Glutamatergic neuron (in vitro differentiated cells): Measurements from ENCODE around the gene HOXB2. TPM values are rescaled to one million over a fixed set of nuclear protein-coding genes. Genes with fewer than 3 reads are reported as not detected.

Experiments
- DNase-seq: peaks from one replicate; pipeline ENCODE4 v3.0.0; 2022
- H3K27ac Mint-ChIP-seq: one replicate; pipeline ENCODE4 v1.8.0; 2020; ENCODE audit warnings: mild to moderate bottlenecking, mixed read lengths, inconsistent platforms; ENCODE audit not compliant: unreplicated experiment
- H3K27me3 Mint-ChIP-seq: one replicate; pipeline ENCODE4 v1.8.0; 2020; ENCODE audit warnings: mild to moderate bottlenecking, moderate library complexity, mixed read lengths, inconsistent platforms; ENCODE audit not compliant: unreplicated experiment
- H3K36me3 Mint-ChIP-seq: one replicate; pipeline ENCODE4 v1.8.0; 2020; ENCODE audit warnings: mild to moderate bottlenecking, mixed read lengths, inconsistent platforms; ENCODE audit not compliant: unreplicated experiment
- H3K4me1 Mint-ChIP-seq: one replicate; pipeline ENCODE4 v1.8.0; 2020; ENCODE audit warnings: mild to moderate bottlenecking, low read depth, mixed read lengths, inconsistent platforms; ENCODE audit not compliant: unreplicated experiment
- H3K4me3 Mint-ChIP-seq: one replicate; pipeline ENCODE4 v1.8.0; 2020; ENCODE audit warnings: mild to moderate bottlenecking, mixed read lengths, inconsistent platforms; ENCODE audit not compliant: unreplicated experiment
- H3K9me3 Mint-ChIP-seq: one replicate; pipeline ENCODE4 v1.8.0; 2020; ENCODE audit warnings: mild to moderate bottlenecking, moderate library complexity, mixed read lengths, inconsistent platforms; ENCODE audit not compliant: unreplicated experiment
- total RNA-seq: library from RNA; stranded (reverse); fragmentation: NEBNext Ultra II Directional; extraction: Animal tissue kit (Norgen Biotek cat#: 25700); gene quantifications from one replicate; pipeline ENCODE4 v1.2.1, GENCODE V29; 2021; ENCODE audit not compliant: unreplicated experiment
- TF ChIP-seq, protein P1 (sequence below): fragments of 200-600 bp; sonication (generic); IDR thresholded peaks from one replicate; pipeline ENCODE4 v1.5.0; 2021; ENCODE audit not compliant: partially characterized antibody, unreplicated experiment

The HOXB2 gene
- total RNA-seq, 1 donor from 2014 or later: 12.7 TPM

DNA sequence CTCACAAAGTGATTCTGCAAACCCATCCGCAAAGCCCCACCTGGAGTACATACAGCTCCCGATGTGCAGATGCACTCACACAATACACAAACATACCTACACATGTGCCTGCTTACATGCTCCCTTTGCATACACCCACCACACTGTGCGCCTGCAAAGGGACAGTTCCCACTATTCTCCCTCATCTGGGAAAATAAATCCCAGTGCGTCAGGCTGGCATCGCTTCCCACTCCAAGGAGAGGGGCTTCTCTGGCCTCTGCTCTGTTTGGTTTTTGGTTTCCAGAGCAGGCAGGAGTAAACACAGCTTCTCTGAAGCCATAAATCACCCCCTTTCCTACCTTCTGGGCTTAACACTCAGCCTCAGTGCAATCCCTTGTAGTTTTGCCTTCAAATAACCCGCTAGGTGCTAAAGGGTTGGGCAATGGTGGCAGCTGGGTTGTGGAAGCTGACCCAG is 18.5 kb upstream of the HOXB2 start:
- Mint-ChIP-seq H3K36me3 (no peaks in the 10 kb centered on the region), H3K4me3 (peak overlapping the region; percentile 26)
- DNase-seq: no peak

DNA sequence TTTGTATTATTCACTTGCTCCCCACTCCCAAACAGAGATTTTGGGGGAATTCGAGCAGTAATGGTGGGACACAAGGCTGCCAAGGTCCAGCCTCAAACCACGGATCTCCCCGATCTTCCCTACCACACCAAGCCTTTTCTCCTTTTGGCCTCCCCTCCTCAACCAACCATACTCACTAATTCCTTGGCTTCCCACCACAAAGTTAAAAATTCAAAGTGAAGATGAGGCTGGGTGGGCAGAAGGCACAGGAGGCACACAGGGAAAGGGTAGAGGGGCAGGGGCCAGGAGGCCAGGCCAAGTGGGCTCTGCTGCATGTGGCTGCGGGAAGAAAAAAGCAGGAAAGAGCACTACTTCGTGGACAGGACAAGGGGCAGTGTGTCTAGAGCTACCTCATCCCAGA is 18.0 kb upstream of the HOXB2 start:
- Mint-ChIP-seq H3K9me3 (peaks cover 6% of the 10 kb centered on the region), H3K36me3 (no peaks in the 10 kb centered on the region), H3K4me3 (no peak overlapping the region), H3K27ac (no peak overlapping the region), H3K27me3 (peaks cover 39% of the 10 kb centered on the region), H3K4me1 (peaks cover 3% of the 10 kb centered on the region)
- TF ChIP-seq, protein P1, sequence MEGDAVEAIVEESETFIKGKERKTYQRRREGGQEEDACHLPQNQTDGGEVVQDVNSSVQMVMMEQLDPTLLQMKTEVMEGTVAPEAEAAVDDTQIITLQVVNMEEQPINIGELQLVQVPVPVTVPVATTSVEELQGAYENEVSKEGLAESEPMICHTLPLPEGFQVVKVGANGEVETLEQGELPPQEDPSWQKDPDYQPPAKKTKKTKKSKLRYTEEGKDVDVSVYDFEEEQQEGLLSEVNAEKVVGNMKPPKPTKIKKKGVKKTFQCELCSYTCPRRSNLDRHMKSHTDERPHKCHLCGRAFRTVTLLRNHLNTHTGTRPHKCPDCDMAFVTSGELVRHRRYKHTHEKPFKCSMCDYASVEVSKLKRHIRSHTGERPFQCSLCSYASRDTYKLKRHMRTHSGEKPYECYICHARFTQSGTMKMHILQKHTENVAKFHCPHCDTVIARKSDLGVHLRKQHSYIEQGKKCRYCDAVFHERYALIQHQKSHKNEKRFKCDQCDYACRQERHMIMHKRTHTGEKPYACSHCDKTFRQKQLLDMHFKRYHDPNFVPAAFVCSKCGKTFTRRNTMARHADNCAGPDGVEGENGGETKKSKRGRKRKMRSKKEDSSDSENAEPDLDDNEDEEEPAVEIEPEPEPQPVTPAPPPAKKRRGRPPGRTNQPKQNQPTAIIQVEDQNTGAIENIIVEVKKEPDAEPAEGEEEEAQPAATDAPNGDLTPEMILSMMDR: no peak
- no peak for DNase-seq

More for the DNA sequence above, 18.5 kb upstream of the HOXB2 start:
- TF ChIP-seq, protein P1: no peak
- peaks cover 3% of the 10 kb centered on the region for H3K4me1 Mint-ChIP-seq
- peaks cover 38% of the 10 kb centered on the region for H3K27me3 Mint-ChIP-seq
- no peak overlapping the region for H3K27ac Mint-ChIP-seq
- peaks cover 7% of the 10 kb centered on the region for H3K9me3 Mint-ChIP-seq

DNA sequence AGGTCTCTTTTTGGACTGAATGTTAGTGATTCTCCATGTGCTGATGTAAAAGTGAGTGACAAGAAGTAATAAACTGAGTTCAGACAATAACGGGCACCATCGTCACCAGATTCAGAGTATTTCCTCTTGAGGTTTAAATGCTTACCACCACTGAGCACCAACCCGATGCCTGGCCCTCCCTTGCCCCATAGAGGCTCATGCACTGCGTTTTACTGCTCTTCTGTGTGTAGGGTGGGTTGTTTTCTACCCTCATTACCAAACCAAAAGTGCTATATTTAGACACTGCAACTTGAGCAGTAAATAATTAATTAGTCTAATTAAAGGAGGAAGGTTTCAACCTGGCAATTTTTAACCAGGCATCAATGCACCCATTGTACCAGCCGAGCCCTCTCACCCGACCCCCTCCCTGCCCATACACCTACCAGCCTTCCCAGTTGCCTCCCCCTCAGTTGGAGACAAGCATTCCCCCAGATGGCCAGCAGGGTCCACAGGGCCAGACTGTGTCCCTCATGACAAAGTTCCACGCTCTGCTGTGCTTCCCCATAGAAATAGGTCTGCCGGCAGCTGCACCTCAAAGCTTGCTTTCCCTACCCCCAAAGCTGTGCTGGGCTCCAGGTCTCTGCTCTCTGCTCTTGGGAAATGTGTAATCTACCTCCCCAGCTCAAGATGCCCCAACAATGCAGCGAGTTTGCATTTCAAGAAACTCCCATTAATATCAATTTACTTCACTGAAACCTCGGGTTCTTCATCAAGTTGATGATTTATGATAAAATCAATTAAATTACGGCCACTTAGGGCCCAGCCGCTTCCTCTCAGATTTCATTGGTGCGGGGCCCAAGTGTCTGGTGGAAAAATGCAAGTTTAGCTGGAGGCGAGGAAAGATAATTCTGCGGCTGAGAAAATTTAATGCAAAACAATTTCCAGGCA is 17.2 kb upstream of the HOXB2 start:
- H3K27ac Mint-ChIP-seq: no peak overlapping the region
- TF ChIP-seq, protein P1: peak; percentile 16
- H3K4me3 Mint-ChIP-seq: no peak overlapping the region

DNA sequence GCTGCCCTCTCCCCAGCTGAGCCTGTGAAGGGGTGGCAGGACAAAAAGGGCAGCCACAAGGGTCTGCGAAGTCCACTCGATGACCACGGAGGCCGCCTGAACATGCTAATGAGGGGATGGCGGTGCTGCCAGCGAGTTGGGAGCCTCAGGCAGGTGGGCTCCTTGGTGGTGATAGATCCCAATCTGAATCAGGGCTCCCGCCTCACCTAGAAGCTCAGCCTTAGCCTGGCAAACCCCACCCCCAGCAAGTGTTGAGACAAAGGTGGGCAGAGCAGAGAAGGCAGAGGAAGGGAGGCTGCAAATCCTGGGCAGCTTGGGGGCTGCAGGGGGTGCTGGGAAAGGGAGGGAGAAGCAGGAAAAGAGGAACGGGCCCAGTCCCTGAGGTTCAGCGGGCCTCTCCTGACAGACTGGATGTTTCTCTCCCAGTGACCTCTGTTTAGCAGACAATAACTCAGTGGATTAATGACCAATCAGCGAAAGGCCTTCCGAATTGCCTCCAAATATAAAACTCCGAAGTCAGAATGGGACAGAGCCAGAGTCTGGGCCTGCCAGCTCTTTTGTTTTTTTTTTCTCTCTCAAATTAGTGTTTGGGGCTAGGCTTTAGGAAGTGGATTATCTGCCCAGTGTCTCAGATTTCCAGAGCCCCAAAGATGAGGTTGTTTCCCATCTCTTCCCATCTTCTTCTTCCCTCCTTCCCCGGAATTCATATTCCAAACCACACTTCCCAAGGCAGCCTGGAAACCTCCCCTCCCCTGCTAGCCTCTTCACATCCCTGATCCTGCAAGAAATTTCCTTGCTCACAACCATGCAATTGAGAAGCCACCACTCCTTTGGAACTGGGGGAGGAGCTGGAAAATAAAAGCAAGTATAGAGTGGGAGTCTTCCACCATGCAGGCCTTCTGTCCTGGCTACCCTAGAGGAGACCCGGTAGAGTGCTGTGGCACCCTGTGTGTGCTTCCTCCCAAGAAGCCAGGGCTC is 15.2 kb upstream of the HOXB2 start:
- H3K9me3 Mint-ChIP-seq: peaks cover 8% of the 10 kb centered on the region
- H3K36me3 Mint-ChIP-seq: no peaks in the 10 kb centered on the region
- H3K4me1 Mint-ChIP-seq: peaks cover 5% of the 10 kb centered on the region
- H3K27ac Mint-ChIP-seq: no peak overlapping the region
- TF ChIP-seq, protein P1: no peak
- peaks cover 51% of the 10 kb centered on the region for H3K27me3 Mint-ChIP-seq
- no peak for DNase-seq
- H3K4me3 Mint-ChIP-seq: no peak overlapping the region

More for the DNA sequence above, 17.2 kb upstream of the HOXB2 start:
- DNase-seq: no peak
- Mint-ChIP-seq H3K36me3 (no peaks in the 10 kb centered on the region), H3K27me3 (peaks cover 40% of the 10 kb centered on the region), H3K4me1 (peaks cover 3% of the 10 kb centered on the region), H3K9me3 (peaks cover 6% of the 10 kb centered on the region)
